GM12891 (cell line): ENCODE measurements around the gene ANKRD30A.

Experiments used
- POLR2A ChIP-seq: IDR thresholded peaks from 2 replicates; pipeline ENCODE4 v1.6.1; 2011; ENCODE audit warnings: low read depth, low read length, control low read depth
- POLR2AphosphoS5 ChIP-seq: IDR thresholded peaks from 2 replicates; pipeline ENCODE4 v1.6.1; 2011; ENCODE audit warnings: low read depth, low read length, control low read depth
- SPI1 ChIP-seq: IDR thresholded peaks from 2 replicates; pipeline ENCODE4 v1.6.1; 2011; ENCODE audit warnings: low read depth, low read length, control low read depth

DNA sequence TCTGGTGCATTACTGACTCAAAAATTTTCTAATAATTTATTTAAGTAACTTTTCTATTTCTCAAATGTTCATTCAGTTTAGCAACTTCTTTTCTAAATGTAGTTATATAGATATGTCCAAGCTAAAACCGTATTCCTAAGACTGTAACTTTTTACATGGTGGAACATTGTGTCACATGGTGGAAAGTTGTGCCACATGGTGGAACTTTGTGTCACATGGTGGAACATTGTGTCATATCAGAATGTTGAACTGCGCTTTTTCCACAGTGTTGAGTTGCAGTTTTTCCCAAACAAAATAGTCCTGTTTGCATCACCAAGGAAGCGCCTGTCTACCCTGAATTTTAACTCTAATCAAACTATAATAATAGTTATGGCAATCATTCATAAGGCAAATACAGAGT is 109.3 kb downstream of the ANKRD30A start:
- TF ChIP-seq POLR2A (no peak), POLR2AphosphoS5 (no peak), SPI1 (no peak)
